HG03108 (cell line): ENCODE measurements around the gene PSMC3IP.
A peak's percentile ranks its signal among the peaks of the same experiment; 100 is the strongest.
"Not testable (repeated sequence)": the region's sequence is repeated elsewhere in the genome, so short reads cannot be mapped to it uniquely, and the experiment has no call there.

Experiments used
- ATAC-seq: cut with Tn5 transposase; IDR thresholded peaks from one replicate; pipeline ENCODE4 v1.9.1; 2021; ENCODE audit warnings: moderate library complexity; ENCODE audit not compliant: unreplicated experiment

PSMC3IP gene, protein sequence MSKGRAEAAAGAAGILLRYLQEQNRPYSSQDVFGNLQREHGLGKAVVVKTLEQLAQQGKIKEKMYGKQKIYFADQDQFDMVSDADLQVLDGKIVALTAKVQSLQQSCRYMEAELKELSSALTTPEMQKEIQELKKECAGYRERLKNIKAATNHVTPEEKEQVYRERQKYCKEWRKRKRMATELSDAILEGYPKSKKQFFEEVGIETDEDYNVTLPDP

DNA sequence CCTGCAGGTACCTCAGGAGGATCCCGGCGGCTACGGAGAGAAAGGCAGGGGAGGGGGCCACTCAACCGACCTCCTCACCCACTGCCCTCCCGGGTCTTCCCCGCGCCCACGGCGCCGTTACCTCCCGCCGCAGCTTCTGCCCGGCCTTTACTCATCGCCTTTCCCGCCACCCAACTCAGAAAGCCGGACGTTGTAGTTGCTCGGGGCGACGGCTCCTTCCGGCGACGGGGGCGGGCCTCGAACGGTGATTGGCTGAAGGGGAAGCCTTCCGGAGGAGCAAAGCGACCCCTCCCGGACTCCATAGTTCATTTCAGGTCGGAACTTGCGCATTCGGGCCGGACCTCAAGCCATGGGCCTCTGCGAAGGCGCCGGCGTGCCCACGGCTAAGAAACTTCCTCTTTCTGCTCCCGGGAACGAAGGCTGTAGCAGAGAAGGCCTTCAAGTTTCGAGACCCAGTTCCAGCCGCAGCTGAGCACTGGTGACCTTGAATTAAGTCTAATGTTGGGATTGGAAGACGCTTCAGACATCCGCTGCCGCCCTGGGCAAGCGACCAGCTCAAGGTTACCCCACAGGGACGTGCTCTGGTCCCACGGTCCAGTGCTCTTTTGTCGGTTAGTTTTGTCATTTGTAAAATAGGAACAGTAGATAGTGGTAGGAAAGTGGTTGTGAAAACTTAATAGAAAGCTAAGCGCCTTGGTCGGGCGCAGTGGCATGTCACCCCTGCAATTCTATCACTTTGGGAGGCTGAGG is at the start of gene PSMC3IP:
Gene PSMC3IP (minus strand): TSS at position 198 of the 750 bp plus-strand sequence. CDS start 43 bp downstream, at position 155.
- ATAC-seq = peak; percentile 76

DNA sequence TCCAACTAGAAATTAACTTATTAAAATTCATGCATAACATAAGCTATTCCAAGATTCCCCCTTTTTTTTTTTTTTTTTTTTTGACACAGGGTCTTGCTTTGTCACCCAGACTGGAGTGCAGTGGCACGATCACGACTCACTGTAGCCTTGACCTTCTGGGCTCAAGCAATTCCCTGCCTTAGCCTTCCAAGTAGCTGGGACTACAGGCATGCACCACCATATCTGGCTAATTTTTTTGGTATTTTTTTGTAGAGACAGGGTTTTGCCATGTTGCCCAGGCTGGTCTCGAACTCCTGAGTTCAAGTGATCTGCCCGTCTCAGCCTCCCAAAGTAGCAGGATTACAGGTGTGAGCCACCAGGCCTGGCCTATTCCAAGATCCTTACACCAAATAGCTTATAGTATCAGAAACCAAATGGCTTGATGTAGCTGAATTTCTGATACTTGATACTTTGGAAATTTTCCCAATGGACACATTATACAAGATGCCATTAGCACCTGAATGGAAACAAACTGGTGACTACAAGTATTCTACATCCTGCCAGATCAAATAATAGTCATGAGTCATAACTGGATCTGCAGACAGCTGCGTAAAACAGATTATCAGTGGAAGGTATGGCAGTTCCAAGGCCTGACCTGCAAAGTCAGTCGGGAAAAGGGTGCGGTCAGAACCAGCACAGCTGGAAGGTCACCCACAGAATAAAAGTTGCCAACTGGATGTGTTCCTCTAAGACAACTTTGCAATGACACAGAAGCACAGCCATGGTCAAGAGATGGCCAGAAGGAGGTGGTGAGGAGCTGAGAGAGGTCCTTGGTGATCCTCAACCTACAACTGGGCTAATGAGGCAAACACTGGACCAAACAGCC is 46.4 kb upstream of the PSMC3IP start:
- ATAC-seq = no peak

DNA sequence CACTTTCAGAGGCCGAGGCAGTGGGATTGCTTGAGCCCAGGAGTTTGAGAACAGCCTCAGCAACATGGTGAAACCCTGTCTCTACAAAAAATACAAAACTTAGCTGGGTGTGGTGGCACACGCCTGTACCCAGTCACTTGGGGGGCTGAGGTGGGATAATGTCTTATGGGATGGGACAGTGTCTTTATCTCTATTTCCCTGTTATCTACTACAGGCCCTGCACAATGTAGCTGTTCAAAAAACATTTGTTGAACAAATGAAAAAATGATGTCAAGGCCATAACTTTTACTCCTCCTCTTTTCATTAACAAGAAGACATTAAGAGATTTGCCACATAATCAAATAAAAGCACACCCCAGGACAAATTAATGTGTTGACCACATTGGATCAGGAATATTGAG is 45.7 kb upstream of the PSMC3IP start:
- ATAC-seq = no peak

- ATAC-seq = not testable (repeated sequence)
Observed at GRCh38 chr17:42621987-42622386, 44.5 kb upstream of the PSMC3IP start.

DNA sequence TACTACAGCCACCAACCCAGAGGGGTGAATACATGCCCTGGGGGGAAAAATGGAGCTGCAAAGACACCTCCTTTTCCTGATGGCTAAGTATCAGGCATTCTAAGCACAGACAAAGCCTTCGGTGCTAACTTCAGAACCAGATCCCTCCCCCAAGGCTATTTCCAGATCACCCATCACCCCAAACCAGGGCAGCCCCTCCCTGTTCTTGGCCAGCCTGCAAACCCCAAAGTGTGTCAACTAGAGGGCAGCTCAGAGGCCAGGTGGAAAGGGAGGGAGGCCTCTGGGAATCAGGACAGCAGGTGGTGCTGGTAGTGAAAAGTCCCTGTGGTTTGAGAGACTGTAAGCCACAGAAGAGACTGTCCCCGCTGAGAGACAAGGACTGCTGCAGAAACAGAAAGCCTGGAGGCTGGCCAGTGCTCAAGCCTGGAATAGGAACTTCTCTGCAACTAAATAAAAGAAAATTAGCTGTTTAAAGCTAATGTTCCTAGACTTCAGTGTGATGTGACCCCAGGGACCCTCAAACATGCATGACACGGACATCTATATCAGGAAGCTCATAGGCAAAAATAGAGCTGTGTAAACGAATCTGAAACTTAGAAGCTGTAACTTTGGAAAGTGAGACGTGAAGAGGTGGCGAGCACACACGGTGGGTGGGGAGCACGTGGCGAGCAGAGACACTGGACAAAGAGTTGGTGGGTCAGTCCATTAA is 41.1 kb upstream of the PSMC3IP start:
- ATAC-seq = peak; percentile 78

DNA sequence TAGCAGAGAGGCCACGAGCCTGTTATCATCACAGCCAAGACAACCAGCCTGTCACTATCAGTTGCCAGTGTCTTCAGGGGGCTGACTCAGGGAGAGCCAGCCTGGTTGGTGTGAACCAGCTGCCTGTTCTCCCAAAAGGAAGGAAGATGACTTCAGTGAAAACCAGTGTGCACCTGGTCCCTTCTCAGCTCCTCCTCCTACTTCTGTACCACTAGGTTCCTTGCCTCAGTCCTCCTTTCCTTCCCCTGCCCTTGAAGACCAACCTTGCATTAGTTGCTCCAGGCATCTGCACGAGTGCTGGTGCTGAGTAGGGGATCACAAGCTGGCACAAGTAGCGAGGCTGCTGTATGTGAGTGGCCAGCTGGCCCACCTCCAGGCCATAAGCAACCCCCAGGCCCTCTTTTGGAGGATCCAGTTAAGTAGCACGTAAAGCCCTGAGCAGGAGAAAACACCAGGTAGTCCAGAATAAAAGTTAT is 40.5 kb upstream of the PSMC3IP start:
- ATAC-seq = no peak

DNA sequence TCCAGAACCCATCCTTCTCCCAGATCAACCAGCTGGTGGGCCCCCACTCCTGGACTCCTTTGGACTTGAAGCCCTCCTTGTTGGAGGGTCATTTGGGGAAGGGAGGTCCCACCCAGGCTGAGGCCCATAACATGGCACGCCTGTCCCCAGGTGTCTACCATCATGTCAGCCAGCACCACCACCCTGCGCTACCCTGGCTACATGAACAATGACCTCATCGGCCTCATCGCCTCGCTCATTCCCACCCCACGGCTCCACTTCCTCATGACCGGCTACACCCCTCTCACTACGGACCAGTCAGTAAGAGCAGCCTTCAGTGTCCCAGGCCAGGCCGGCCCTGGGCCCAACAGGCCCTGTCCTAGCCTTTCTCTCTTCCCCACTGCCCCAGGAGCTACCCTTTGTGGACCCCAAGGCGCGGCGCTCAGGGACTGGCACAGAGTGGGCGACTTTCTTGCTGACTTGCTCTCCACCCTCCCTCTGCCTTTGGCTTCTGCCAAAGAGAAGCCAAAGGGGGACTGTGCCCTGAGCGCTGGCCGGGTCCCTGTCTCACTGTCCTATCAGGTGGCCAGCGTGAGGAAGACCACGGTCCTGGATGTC is 36.3 kb upstream of the PSMC3IP start:
- no peak for ATAC-seq

GRCh38 chr17:42612013-42612412 is 34.5 kb upstream of the PSMC3IP start:
- ATAC-seq = no peak

DNA sequence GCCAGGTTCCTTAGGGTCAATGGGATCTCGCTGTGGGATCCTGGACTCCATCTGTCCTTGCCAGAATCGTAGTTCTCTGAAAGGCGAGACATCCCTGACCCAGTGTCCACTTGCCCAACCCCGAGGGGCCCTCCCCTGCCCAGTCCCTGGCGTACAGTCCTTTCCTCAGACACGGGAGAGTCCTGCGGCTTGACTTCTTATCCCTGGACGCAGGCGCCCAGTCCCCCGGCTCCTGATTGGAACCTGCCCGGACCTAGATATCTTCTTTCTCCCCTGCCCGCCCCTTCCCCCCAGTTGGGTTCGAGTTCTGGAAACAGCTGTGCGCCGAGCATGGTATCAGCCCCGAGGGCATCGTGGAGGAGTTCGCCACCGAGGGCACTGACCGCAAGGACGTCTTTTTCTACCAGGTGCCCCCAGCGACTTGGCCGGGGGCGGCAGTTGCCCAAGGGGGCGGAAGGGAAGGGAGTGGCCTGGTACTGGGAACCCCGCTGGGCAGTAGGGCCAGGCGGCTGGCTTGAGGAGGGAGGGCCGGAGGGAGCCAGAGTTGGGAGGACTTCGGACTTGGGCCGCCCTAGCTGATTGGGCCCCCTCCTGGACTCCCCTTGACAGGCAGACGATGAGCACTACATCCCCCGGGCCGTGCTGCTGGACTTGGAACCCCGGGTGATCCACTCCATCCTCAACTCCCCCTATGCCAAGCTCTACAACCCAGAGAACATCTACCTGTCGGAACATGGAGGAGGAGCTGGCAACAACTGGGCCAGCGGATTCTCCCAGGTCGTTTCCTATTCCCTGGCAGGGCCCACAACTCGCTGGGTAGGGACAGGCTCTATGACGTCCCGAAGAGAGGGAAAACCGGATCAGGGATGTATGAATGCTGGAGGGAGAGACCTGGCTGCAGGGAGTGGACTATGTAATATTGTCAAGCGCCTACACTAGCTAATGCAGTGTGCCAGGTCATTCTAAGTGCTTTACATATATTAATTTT is 32.6 kb upstream of the PSMC3IP start:
- peak; percentile 1 for ATAC-seq

- ATAC-seq = peak; percentile 85
Observed at GRCh38 chr17:42609182-42609813, 31.8 kb upstream of the PSMC3IP start, which contains the start of the genes RETREG3 and TUBG1. Gene RETREG3, minus strand, starts transcription at chr17:42609374. Its CDS starts 50 bp downstream, at chr17:42609324. Gene TUBG1, plus strand, starts transcription at chr17:42609683. Its CDS starts 55 bp downstream, at chr17:42609738.

DNA sequence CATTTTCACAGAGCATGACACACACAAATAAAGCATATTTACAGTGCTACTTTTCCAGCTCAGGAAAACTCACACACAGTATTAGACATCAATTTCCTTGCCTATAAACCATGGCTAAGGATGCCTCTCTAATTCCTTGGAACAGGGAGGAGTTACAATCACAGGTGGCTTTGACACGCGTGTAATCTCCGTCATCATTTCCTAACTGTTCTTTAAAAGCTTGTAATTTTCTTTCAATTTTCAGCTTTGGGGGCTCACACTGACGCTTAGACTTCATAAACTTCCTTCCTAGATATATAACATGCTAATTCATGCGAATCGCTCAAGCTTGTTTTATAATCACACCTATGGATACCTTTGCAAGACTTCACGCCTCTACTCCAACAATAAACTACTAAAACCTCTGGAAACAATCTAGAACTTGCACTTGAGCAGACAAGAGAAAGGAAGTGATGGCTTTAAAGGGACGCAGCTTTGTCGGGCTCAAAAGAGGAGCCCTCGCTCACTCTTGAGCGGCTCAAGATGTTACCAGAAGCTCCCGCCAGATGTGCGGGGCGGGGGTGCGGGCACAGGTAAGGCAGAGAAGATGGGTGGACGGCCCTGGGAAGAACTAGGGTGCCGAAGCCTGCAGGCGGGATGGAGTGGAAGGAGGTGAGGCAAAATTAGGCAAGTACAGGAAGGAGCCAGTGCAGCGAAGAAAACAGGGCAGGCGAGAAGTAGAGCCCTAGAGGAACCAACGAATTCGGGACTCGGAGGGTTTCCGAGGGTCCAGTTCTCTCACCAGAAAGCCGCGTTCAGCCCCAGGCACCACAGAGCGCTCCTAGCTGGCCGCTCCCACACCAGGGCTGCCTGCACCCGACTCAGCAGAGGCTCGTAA is 31.0 kb upstream of the PSMC3IP start:
- ATAC-seq = peak; percentile 2

DNA sequence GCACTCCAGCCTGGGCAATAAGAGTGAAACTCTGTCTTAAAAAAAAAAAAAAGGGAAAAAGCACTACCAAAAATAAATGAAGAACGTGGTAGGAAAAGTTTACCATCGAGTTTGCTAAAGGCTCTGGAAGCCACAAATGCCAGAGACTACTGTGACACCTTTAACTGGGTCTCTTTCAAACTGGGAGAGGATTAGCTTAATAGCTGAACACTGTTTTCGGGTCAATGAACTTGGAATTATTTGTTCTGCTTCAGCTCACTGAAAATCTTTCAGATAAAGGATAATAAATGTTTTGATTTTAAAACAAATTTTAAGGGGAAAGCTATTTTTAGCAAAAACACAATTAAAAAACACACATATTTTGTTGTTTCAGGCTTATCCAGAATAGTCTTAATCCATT is 30.2 kb upstream of the PSMC3IP start:
- no peak for ATAC-seq

DNA sequence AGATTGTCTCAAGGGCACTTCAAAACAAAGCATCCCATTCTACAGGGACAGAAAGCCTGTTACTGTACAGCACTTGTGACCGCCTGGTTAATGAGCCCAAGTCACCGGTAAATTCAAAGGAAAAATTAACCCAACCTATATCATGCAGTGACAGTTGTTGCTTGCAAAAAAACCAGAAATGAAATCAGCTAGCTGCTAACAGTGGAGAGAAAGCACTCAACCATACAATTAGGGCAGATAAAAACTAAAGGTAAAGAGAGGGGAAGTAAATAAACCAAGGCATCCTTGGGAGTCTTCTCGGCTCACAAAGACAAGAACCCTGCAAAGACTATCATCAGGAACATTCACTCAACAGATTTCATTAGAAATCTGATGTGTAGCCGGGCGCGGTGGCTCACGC is 25.8 kb upstream of the PSMC3IP start:
- no peak for ATAC-seq

- ATAC-seq = no peak
Observed at GRCh38 chr17:42598905-42599304, 21.4 kb upstream of the PSMC3IP start.

GRCh38 chr17:42596386-42596785 is 18.9 kb upstream of the PSMC3IP start:
- ATAC-seq = no peak

GRCh38 chr17:42591411-42591810 is 13.9 kb upstream of the PSMC3IP start:
- no peak for ATAC-seq

- ATAC-seq = no peak
Observed at GRCh38 chr17:42590886-42591285, 13.4 kb upstream of the PSMC3IP start.
